HG03039 (cell line): ENCODE data around the gene AREG.

Source experiments
- ATAC-seq: cut with Tn5 transposase; IDR thresholded peaks from one replicate; pipeline ENCODE4 v1.9.1; 2021; ENCODE audit warnings: mild to moderate bottlenecking, moderate library complexity; ENCODE audit not compliant: unreplicated experiment

AREG gene

DNA sequence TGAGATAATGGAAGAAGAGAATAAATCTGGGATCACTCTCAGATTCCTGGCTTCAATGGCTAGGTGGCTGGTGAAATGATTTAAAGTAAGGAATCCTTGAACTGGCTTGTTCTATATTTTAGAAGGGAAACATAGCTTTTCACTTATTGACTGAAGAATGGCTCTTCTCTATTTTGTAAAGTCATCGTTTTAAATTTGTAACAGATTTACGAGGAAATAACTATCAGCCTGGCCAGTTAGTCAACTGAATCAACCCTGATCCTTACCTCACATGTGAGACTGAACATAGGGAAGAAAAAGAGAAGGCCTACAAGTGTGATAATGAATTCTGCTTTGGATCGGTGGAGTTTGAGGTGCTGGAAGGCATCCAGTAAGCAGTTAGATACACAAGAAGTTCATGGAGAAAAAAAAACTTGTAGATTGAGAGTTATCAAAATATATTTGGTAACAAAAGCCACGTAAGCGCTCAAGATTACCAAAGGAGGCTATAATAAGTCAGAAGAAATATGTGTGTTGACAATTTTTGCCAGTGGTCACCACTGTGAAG is 12.0 kb downstream of the AREG start:
- ATAC-seq = no peak

DNA sequence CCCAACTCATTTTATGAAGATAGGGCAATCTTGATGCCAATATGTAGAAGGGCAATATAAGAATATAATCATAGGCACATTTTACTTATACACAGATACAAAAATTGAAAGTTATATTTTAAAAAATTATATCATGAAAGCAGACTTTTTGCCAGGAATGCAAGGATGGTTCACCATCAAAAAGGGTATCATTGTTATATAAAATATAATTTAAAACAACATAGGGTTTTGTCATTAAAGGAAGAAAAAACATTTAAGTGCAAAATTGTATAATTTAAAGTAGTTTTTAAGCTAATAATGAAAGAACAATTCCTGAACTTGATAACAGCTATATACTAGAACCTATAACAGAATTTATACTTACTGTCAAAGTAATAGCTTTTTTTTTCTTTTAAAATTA is 15.9 kb downstream of the AREG start:
- ATAC-seq = no peak

DNA sequence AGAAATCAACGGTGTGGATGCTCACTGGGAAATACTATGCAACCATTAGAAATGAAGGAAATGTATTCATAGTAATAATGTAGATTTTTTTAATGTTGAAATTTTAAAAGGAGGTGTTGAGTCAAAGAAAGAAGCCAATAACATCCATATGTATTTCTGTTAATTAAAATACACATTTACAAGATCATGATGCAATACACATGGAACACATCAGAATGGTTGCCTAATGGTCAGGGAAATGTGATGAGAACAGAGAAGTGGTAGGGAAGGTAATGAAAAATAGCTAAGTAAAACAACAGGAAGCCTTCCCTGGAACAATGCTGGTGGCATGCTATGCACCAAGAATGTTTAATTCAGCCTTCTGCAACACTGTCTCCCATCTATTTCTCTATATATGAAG is 18.2 kb downstream of the AREG start:
- ATAC-seq = no peak

DNA sequence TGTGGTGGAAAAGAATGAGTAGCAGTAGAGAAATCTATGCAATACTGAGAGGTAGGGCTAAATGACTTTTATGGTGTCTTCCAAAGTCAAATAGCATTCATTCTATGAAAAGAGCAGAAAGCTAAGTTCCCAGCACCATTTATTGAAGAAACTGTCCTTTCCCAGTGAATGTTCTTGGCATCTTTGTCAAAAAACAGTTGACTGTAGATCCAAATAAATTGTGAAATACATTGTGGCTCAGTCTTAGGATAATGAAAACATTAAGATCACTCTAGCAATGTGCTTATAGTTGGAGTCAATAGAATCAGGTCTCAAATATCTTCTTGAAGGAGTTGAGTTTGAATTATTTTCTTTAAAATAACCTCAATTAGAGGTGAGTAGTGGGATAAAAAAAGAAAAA is 19.4 kb downstream of the AREG start:
- no peak for ATAC-seq

DNA sequence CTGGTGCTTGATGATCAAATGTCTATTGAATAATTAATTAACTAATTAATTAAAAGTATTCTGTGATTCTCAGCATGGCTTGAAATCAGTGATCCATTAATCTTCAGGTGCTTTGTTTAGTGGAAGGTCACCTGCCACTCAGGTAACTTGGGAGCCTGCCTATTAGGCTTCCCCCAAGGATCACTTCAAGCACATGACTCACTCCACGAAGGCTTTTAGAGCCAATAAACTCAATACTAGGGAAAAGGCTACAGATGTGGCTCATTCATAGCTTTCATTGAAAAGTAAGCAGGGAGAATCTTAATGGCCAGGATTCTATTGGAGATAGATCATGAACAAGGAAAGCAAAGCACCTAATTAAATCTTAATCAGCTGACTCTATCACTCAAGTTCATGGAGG is 21.3 kb downstream of the AREG start:
- no peak for ATAC-seq

DNA sequence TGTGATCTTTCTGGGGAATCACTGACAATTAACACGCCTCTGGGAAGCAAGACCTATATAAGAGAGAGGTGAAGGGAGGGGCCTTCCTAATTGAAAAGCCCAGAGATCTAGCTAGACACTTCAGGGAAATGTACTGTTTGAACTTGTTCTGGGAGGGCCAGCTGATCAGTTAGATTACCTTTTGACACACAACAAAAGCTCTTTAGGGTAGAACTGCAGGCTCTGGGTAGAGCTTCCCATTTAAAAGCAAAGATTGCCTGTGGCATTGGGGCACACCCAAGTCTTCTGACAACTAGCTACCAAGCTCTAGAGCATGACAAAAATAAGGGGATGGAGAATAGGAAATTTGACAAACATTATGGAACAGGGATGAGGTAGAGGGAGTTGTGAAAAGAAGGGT is 26.3 kb downstream of the AREG start:
- ATAC-seq = no peak

DNA sequence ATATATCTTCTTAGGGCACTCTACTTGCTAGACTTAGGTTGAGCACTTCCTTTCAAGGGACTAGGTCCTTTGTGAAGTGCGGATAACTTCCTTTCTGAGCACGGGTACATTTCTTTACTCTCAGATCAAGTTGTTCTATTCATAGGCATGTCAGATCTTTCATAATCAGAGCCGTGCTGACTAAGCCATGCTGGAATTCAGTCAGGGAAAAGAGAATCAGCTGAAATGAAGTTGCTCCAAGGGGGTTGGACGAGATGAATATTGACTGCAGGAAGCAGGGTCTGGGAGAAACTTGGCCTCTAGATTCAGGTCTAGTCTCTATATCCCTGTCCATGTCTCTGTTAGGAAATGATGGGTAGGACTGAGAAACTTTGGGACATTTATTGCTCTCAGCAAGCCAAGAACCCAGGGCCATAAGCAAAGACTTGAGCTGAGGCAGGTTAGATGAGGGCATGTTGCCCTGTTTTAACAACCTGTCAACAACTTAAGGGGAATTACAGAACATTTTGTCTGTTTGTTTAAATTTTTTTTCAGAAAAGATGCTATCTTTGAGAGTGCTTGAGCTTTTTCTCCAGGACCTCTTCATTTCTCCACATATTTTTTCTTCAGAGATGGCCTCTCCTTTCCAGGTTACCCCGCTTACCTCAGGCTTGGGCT is 28.3 kb downstream of the AREG start:
- ATAC-seq = no peak

DNA sequence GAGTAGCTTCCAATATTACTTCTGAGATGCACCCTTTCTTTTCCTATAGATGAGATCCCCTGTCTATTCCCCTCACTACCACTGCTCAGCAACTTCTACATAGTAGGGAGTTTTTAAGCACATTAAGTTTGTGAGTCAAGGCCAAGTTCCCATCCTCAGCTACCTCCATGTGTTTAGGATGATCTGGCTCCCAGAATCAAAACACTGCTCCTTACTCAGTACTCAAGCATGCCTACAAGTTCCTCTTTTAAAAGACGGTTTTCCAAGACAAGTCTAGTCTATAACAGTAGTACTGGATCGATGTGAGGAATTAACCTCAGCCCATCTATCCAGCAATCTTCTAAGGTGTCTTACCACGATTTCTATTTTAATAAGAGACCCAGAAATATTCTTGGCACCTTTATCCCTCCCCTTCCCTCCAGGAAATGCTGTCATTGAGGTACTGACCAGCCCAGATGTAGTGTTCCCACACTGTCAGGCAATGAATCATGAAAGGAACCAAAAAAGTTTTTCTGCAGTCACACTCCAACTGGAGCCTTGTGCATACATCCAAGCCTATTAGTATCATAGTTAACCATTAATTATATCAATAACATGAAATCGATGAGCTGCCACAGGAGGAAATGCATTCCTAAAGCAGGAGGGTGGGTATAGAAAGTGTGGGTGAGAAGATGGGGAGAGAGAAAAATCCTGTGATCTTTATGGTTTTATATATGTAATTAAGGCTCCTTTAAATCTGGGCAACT is 29.6 kb downstream of the AREG start:
- no peak for ATAC-seq

DNA sequence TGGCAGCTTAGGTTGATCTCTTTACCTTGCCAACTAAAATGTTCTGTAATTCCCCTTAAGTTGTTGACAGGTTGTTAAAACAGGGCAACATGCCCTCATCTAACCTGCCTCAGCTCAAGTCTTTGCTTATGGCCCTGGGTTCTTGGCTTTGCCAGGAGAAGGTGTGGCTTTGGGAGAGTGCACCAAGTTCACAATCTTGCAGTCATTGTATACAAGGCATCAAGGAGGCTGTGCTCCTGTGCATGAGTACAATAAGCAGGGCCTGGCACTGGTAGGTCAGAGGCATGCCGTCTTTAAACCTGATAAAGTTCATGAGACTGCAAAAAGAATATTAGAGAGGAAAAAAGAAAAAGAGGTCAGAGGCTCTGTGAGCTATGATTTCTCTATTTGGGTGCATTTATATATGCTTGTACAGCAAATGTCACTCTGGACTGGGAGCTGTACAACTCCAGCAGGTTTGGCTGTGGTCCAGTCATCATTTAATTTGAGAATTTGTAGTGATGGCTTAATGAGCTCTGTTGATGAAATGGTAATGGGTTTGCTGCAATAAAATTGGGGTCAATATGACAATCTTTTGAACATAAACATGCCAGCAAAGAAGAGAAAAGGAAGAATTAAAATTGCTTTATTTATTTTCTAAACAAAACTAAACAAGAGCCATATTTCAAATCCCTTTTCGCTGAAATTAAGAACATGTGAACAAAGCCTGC is 30.3 kb downstream of the AREG start:
- no peak for ATAC-seq

DNA sequence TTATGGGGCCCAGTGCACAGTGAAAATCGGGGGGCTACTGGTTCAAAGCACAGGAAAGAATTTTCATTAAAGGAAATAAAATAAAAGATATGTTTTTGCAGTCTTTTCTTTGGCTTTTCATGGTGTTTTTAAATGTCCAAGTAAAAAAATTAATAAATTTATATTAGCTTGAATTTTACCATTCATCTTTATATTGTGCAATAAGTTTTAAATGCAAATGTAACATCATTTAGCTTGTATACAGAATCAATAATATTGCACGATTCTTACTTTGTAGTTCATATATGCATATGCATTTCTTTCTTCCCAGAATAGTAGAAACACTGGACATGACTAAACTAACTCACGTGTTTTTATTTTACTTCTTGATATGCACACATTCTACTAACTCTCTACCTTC is 31.0 kb downstream of the AREG start:
- no peak for ATAC-seq

DNA sequence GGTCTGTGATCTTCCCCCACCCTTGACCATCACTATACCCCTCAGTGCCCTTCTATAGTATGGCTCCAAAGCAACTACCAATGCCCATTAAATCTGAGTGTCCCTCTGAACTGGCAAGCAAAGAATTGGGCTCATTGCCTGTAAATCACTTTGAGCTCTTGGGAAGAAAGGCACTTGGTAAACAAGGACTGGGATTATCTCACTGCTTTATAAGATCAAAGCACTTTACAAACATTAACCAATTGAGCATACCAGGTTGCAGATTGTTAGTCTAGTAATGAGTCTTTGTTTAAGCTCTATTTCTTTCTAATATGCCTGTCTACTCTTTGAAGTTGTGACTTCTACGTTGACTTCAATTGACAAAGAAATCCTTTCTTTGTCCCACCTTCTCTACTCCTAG is 34.1 kb downstream of the AREG start:
- ATAC-seq = no peak

DNA sequence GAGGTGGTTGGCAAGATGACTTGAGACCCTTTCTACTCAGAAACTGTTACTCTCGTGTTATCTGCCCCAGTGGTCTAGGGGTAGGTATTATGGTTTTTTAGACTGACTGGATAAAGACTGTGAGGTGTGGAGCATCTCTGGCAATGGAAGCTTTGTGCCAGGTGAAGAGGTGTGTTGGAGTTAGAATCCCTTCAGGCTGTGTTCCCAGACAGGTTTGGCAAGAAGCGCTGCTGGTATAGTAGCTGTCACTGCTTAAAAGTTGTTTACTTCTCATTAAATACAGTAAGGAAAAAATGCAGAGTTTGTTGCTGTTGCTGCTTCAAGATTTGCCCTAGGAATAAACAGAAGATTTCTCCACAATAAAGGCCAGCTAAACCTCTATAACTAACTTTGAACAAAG is 35.3 kb downstream of the AREG start:
- ATAC-seq = no peak

DNA sequence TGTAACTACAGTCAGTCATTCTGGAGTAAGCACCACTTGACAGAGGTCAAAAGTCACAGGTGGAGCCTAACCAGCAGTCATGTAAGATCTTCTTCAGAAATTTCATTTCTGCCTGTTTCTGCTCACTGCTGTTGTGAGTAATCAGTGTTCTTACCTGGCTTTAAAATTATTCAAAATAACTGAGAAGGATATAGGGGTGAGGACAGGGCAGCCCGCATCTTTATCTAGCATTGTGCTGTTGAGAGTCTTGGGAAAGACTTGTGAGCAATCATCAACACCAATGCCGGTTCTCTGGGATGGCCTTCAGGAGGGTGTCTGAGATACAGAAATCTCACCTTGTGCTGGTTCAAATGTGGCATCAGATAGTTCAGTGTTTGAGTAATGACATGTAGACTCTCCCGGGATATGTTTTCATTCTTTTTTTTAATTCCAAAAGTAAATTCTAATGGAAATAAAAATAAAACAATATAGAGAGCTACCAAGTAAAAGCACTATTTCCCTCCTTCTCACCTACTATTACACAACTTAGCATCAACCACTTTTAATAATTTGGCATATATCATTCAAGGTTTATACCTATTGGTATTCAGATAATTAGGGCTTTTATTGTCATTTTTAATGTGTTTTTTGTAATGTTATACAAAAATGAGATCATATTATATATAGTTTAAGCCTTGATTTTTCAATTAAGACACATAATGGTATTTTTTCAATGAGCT is 37.1 kb downstream of the AREG start:
- ATAC-seq = no peak

DNA sequence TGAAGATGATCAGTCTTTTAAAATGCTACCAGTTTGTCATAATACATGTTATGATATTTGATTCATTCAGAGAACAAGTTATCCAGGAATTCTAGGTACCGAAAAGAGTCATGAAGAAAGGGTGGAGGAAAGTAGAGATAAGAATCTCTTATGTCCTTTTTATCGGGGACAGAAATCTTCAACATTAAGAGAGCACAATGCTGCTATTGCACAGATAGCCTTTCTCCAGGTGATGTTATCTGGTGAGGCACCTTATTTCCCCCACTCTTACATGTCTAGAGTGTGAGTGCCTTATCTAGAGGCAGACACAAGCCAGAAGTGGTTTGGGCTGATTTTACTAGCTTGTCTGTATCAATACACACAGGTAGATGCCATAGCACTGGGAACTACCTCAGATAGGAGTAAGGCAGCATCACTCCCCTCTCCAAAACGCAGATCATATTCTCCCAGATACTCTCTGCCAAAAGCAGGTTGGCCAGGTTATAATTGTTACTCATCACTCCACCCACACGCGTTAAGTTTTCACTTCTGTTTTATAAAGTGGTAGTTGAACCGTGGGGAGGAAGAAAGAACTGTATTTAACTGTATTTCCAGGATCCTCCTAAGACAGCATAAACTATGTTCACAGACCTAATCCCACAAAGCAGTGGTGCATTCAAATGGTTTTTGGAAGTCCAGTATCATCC is 38.4 kb downstream of the AREG start:
- ATAC-seq = no peak

DNA sequence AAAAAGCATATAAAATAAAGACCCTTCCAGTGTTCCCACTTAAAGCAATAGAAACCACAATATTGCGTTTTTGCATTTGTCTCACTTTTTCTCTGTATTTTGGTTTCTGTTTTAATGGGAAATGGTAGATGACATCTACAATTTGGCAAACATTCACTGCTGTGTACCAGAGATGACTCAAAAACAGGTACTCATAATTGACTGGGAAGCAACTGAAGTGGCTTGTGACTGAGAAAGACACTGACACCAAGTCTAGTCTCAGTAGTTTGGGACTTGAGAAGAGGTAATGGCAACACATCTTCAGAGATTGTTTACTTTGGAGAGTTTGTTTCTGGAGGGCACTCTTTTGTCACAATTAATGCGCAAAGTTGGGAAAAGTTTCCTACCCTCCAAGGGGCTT is 42.0 kb downstream of the AREG start:
- no peak for ATAC-seq

DNA sequence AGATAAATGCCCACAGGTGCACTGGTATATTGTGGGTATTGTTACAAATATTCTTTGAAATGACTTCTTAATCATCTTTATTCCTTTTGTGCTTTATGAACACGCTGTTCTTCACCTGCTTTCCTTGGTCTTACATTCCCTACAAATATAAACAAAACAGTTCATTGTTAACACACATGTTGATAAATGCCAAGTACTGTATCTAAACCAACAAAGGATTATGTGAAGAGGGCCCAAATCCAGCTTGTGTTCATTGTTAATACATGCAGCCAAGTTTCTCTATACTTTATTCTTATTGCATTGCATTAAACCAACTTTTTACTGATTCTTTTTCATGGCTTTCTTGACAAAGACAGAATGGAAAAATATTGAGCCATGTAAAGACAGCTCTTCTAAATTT is 42.8 kb downstream of the AREG start:
- ATAC-seq = no peak

DNA sequence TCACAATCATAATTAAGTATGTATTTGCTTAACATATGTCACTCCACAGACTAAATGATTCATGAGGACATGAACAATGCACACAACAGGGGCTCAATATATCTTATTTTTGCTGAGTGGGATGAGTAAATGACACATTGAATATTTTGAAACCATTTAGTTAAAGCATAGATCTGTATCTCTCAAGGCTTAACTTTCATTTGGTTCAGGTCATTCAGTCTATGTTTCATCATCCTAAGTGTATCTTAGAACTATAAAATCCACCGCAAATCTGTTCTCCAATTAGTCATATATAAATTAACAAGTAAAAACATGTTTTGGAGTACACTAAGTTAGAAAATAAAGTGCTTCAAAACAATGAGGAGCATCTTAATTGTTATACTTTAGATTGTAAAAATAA is 45.8 kb downstream of the AREG start:
- no peak for ATAC-seq

DNA sequence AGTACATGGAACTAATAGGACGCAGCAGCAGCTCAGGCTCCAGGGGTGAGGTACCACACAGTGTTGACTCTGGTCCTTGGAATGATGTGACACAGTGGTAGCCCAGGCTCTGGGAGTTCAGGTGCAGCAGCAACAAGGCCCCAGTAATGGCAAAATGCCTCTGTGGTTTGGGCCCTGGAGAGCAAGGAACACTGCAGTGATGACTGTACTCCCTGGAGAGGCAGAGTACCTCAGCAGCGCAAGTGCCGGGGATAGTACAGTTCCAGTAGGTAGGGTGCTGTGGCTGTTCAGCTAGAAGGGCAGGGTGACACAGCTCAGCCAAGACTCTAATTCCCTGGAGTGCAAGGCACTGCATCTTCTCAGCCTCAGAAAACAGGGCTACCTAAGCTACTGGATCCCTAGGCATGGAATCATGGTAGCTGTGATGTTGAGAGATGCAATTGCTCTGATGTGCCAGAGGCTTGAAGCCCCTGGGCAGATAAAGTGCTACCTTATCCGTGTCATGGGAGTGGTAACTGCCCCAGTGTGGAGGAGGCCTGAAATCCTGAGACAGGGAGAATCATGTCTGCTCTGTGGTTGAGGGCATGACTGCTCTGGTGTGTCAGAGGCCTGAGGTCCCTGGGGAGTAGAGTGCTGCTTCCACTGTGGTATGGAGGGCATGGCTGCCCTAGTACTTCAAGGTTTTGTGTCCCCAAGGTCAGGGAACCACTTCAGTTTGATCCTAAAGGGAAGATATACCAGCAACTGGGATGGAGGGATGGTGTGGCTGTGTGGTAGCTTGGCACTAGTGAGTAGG is 55.2 kb downstream of the AREG start:
- ATAC-seq = no peak

DNA sequence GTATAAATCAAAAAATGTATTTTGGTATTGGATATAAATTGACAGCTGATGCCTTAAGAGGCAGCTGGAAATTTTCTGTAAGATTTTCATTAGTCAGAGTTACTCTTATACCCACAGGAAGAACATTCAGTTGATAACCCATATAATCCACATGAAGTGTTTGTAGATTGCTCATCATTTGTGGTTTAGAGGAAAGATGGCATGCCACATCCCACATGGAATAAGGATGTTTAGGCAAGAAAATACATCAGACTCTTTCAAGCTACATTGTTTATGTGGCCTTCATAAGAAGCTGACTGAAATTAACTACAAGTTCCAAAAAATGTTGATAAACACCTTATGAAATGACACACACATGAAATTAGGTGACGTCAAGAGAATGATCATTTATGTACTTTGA is 56.6 kb downstream of the AREG start:
- ATAC-seq = no peak

DNA sequence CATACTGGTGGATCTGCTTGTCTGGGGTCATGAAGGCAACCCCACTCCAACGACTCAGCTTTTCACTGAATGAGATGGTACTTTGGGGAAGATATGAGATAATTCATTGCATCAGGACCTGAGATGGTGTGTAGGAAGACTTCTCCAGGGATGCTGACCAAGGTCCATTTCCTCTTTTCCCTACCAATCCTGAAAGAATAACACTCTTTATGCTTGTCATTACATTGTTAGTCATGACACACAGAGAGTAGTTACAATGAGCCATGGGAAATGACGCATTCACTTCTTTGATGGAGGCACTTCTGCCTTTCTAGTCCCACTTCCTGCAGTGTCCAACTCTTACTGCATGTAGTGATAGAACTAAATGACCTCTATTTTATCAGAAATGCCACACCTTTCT is 58.6 kb downstream of the AREG start:
- ATAC-seq = no peak
